Measurements from ENCODE around the gene ISM1. TPM values are rescaled to one million over a fixed set of nuclear protein-coding genes. Genes with fewer than 3 reads are reported as not detected.

The ISM1 gene
- total and polyA plus RNA-seq, 2 of the 13 experiments (the other 11 are each of a cell fraction or from before 2014, with no cell fraction given) = 0.40 to 1.4 TPM

DNA sequence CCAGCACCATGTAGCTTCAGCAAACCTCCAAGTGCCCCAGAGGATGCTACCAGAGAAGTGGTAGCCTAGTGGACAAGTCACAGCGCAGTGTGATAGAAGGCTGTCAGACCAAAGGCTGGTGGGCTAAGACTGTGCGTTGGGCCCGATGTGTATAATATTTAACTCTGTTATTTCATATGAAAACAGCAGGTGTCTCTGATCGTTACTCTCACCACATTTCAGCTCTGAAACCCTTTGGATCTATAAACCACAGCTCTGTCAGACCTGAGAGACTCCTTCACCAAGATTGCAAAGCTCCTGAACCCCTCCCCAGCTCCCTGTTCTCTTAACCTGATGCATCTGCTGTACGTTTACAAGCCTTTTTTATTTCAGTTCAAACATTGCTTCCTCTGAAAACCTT is 43.8 kb downstream of the ISM1 start:
- TF ChIP-seq ZNF740 (CRISPR knock-in tag; IDR thresholded peaks at IDR 0.05) (no peak), NR0B2 (CRISPR knock-in tag; IDR thresholded peaks at IDR 0.05) (no peak), ZFP90 (CRISPR knock-in tag; IDR thresholded peaks at IDR 0.05; ENCODE audit: borderline replicate concordance) (no peak)
- Histone ChIP-seq H4K20me1 (ENCODE audit: insufficient read depth, low read length) (no peaks in the 10 kb centered on the region), H3K27ac (ENCODE audit: extremely low read length, insufficient read depth, low read length) (no peak overlapping the region), H3K9me3 (ENCODE audit: low read length) (no peaks in the 10 kb centered on the region), H3K36me3 (replicated peaks in 1 of 2; ENCODE audit: control insufficient read depth in 1 of 2, insufficient read depth in 2 of 2, low read length in 2 of 2) (no peaks in the 10 kb centered on the region), H3K4me1 (ENCODE audit: insufficient read depth, low read length) (peaks cover 29% of the 10 kb centered on the region), H3K4me2 (ENCODE audit: low read depth, low read length) (no peak overlapping the region), H3K9ac (ENCODE audit: insufficient read depth, low read depth, low read length) (no peak overlapping the region), H3K27me3 (ENCODE audit: control insufficient read depth in 1 of 2, insufficient read depth in 2 of 2, low read length in 2 of 2) (no peaks in the 10 kb centered on the region), H3K4me3 (replicated peaks in 1 of 3; ENCODE audit: insufficient read depth in 1 of 3, low read depth in 2 of 3, low read length in 3 of 3) (no peak overlapping the region), H3K79me2 (ENCODE audit: insufficient read depth, low read length) (no peaks in the 10 kb centered on the region), H2AFZ (ENCODE audit: low read length) (no peak overlapping the region)
- FAIRE-seq (no peak), ATAC-seq (no peak), DNase-seq (ENCODE audit: low spot score) (no peak)
- in situ Hi-C loops (cut with HindIII; ENCODE audit: extremely low pct_ligation_motif_present, low pct_unique_long_range_greater_than_20kb) = no loop called here
- ChIA-PET POLR2A (no interaction called here), CTCF (ENCODE audit: low intra/inter-chr PET ratio, low total read pairs) (no interaction called here)
- no TSS peak for BruUV-seq (replicated peaks)
- intact Hi-C loops (cut with micrococcal nuclease; ENCODE audit: unreplicated experiment) = loop anchor here (5.0 kb wide), 1 partner anchor 282 kb away; no protein-coding TSS in a partner anchor
- WGBS (ENCODE audit: low lambda C conversion rate) = 78% methylated on average over 5 of the region's 5 CpGs

- no peak overlapping the region for H3K4me2 ChIP-seq (ENCODE audit: low read depth, low read length)
- H3K9me3 ChIP-seq (ENCODE audit: low read length) = no peaks in the 10 kb centered on the region
- DNase-seq (ENCODE audit: low spot score) (no peak), FAIRE-seq (no peak), ATAC-seq (no peak)
- no peaks in the 10 kb centered on the region for H3K79me2 ChIP-seq (ENCODE audit: insufficient read depth, low read length)
- H3K4me3 ChIP-seq (replicated peaks in 1 of 3; ENCODE audit: insufficient read depth in 1 of 3, low read depth in 2 of 3, low read length in 3 of 3) = no peak overlapping the region
- 76% methylated on average over 4 of the region's 4 CpGs for WGBS (ENCODE audit: low lambda C conversion rate)
- H3K4me1 ChIP-seq (ENCODE audit: insufficient read depth, low read length) = peaks cover 19% of the 10 kb centered on the region
- in situ Hi-C loops (cut with HindIII; ENCODE audit: extremely low pct_ligation_motif_present, low pct_unique_long_range_greater_than_20kb) (no loop called here), intact Hi-C loops (cut with micrococcal nuclease; ENCODE audit: unreplicated experiment) (no loop called here)
- no peak overlapping the region for H2AFZ ChIP-seq (ENCODE audit: low read length)
- no peaks in the 10 kb centered on the region for H4K20me1 ChIP-seq (ENCODE audit: insufficient read depth, low read length)
- TF ChIP-seq THAP11 (CRISPR knock-in tag; IDR thresholded peaks at IDR 0.05) = peak; percentile 89
- TF ChIP-seq FOXP1 (IDR thresholded peaks at IDR 0.05) = no peak
- no peak for TF ChIP-seq FOXP1 (CRISPR knock-in tag; IDR thresholded peaks at IDR 0.05)
- peak; percentile 82 for TF ChIP-seq ZNF143 (CRISPR knock-in tag; IDR thresholded peaks at IDR 0.05)
- ChIA-PET CTCF (ENCODE audit: low intra/inter-chr PET ratio, low total read pairs) (no interaction called here), POLR2A (no interaction called here)
- no peaks in the 10 kb centered on the region for H3K27me3 ChIP-seq (ENCODE audit: control insufficient read depth in 1 of 2, insufficient read depth in 2 of 2, low read length in 2 of 2)
- no peak overlapping the region for H3K9ac ChIP-seq (ENCODE audit: insufficient read depth, low read depth, low read length)
- BruUV-seq (replicated peaks) = no TSS peak
- no peak overlapping the region for H3K27ac ChIP-seq (ENCODE audit: extremely low read length, insufficient read depth, low read length)
- no peaks in the 10 kb centered on the region for H3K36me3 ChIP-seq (replicated peaks in 1 of 2; ENCODE audit: control insufficient read depth in 1 of 2, insufficient read depth in 2 of 2, low read length in 2 of 2)
Measured at GRCh38 chr20:13265941-13266340, 44.9 kb downstream of the ISM1 start.

Measured in HepG2 (cell line).